ENCODE data around the gene THOC6.

DNA sequence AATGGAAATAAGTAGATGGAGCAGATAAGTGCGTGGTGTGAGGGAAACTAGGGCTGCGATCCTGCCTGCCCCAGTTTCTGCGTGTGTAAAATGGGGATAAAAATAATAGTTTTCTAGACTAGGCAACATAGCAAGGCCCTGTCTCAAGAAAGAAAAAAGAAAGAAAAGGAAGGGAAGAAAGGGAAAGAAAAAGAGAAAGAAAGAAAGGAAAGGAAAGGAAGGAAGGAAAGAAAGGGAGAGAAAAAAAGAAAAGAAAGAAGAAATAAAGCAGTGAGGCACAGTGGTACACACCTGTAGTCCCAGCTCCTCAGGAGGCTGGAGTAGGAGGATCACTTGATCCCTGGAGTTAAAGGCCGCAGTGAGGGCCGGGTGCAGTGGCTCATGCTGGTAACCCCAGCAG is 41.4 kb upstream of the THOC6 start:
- no peak for TF ChIP-seq POLR2A (IDR thresholded peaks at IDR 0.05)
- TF ChIP-seq, protein P1, sequence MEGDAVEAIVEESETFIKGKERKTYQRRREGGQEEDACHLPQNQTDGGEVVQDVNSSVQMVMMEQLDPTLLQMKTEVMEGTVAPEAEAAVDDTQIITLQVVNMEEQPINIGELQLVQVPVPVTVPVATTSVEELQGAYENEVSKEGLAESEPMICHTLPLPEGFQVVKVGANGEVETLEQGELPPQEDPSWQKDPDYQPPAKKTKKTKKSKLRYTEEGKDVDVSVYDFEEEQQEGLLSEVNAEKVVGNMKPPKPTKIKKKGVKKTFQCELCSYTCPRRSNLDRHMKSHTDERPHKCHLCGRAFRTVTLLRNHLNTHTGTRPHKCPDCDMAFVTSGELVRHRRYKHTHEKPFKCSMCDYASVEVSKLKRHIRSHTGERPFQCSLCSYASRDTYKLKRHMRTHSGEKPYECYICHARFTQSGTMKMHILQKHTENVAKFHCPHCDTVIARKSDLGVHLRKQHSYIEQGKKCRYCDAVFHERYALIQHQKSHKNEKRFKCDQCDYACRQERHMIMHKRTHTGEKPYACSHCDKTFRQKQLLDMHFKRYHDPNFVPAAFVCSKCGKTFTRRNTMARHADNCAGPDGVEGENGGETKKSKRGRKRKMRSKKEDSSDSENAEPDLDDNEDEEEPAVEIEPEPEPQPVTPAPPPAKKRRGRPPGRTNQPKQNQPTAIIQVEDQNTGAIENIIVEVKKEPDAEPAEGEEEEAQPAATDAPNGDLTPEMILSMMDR (IDR thresholded peaks at IDR 0.05) = no peak

Measured in transverse colon (tissue), 3 donors.